Activated T-cell treated with anti-CD3 and anti-CD28 coated beads for 1 hour (primary cell): Measurements from ENCODE around the gene CDH23.

ENCODE experiments used
- DNase-seq: peaks from one replicate; pipeline ENCODE4 v3.0.0-alpha.2; 2020; ENCODE audit warnings: low read depth

The CDH23 gene

DNA sequence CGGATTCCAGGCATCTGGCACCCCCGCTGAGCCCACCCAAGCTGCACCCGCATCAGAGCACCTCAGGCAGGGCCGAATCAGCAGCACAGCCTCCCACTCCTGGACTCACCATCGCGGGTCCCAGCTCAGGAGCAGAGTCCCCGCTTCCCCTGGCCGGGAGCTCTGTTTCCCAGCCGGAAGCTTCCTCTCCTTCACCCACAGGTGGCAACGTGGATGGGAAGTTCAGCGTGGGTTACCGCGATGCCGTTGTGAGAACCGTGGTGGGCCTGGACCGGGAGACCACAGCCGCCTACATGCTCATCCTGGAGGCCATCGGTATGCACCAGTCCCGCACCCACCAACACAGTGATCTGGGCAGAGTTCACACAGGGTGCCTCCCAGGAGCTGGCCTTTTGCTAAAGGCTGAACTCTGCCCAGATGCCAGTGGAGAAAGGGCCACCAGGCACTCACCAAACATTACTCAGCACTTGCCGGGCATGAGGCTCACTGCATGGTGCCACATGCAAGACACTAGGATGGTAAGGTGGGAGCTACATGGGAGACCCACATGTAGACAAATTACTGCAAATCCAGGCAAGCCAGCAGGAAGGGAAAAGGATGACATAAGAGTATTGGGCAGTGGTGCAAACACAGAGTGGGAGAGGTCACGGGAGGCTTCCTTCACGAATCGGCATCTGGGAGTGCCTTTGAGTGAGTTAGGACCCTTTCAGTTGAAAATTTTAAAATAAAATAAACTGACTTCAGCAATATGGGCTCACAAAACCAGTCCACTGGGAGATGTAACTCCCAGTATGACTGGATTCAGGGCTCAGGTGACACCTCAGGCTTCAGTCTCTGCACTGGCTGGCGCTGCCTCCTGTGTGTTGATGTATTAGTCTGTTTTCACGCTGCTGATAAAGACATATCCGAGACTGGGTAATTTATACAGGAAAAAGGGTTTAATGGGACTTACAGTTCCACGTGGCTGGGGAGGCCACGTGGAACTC, 312.5 kb downstream of the CDH23 start:
- DNase-seq = no peak

DNA sequence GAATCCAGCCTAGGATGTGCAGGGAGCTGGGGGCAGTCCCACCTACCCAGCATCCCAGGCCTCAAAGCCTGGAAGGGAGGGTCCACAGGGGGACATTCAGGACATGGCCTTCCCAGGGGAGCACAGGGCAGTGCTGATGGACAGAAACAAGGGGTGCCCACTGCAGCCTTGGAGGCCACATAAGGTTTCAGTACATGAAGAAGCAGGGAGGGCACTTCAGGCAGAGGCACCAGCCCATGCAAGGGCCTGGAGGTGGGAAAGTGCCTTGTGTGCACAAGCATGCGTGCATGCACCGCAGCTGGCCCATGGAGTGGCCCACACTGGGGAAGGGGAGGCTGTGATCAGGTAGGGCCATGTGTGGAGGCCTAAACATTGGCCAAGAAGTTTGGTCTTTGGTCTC, 313.8 kb downstream of the CDH23 start:
- no peak for DNase-seq

DNA sequence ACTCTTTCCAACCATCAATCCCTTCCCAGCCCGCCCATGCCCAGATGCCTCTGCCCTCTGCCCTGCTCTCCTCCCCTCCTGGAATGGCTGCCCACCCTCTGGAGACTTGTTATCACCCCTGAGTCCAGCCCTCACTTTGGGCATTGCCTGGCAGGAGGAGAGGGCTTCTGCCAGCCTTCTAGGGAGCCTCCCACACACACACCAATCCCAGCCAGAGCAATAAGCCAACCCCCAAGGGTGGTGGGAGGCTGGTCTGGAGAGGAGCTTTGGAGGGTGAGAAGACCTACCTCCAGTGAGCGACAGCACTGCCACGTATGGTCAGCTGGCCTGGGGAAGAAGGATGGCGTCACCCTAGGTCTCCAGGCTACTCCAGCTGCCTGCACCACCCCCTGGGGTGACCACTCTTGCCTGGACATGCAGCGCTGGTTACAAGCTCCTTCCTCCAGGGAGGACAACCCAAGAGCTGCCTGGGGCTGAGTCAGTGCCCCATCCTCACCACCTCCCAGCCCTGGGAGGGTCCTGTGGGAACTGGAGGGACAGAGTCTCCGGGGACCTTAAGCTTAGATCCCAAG, 314.4 kb downstream of the CDH23 start:
- no peak for DNase-seq

DNA sequence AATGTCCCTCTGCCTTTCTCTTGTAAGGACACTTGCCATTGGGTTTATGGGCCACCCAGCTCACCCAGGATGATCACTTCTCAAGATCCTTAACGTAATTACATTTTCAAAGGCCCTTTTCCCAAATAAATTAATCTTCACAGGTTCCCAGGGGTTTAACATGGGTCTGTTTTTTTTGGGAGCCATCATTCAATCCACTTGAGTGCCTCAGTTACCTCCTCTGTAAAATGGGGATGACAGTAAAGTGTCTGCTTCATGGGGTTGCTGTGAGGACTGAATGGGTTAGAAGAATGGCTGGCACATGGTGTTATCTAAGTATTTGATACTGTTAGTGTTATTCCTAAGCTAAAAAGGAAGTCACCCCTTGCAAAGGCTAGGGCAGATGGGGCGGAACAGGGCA, 315.4 kb downstream of the CDH23 start:
- no peak for DNase-seq

DNA sequence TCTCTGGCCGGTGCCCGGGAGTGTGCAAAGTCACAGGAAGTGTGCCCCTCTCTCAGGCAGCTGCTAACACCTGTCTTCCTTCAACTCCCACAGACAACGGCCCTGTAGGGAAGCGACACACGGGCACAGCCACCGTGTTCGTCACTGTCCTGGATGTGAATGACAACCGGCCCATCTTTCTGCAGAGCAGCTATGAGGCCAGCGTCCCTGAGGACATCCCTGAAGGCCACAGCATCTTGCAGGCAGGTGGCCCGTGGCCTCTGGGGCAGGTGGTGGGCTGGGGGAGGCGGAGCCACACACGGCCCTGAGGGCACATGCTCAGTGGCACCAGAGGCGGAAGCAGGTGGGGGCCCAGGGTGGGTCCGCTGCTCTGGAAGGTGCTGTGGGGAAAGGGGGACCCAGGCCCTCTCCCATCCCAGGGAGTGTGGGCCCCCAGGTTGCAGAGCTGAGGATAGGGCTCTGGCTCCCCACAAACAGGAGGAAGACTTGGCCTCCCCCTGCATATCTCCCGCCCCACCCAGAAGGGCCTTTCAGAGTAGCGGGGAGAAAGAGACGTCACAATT, 315.9 kb downstream of the CDH23 start:
- DNase-seq = no peak

DNA sequence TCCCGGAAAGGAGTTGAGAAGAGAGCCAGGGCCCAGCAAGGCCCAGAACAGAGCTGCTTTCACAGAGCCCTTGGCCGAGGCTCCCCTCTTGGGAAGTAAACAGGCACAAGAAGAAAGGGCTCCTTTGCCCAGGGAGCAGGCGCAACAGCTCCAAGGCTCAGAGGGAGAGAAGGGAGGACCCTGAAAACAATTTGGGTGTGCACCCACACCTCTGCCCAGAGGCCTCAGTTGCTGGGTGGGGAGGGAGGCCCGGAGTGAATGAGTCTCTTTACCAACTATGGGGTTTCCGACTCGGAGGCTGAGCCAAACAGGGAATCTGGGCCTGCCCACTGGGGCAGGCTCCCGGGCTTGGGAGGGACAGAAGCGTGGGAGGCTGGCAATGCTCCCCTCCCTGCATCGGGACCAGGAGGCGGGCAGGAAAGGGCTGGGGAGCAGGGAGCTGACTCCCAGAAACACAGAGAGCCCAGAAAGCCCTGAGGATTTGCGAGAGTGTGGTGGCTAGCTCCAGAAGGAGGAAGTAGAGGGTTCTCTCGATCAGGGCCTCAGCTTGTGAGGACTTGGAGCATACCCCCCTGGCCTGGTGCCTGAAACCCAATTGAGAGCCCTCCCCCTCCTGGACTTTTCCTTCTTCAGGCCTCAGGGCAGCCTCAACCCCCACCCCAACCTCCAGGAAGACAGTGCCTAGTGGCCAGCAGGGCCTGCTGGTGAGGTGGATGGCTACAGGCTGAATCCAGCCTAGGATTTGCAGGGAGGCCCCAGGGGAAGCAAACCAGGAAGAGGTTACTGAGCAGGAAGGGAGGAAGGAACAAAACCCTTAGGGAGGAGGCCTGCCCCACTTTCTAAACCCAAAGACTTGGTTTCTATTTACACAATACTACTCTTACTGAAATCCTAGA, 316.7 kb downstream of the CDH23 start:
- no peak for DNase-seq

DNA sequence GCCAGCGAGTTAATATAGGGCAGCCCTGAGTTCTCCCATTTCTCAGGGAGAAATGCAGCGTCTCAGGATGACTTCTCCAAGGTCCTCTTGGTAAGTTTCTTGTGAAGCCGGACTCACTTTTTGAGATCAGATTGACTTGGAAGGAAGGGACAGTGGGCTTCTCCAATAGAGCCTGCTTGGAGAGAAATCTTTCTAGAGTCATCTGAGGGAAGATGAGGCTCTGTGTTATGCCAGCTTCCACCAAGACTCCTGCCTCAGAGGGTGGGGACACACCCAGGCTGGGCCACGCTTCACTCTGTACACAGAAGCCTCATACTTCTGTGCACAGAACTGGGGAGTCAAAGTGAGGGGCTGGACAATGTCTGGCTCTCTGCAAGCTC, 317.3 kb downstream of the CDH23 start:
- no peak for DNase-seq

DNA sequence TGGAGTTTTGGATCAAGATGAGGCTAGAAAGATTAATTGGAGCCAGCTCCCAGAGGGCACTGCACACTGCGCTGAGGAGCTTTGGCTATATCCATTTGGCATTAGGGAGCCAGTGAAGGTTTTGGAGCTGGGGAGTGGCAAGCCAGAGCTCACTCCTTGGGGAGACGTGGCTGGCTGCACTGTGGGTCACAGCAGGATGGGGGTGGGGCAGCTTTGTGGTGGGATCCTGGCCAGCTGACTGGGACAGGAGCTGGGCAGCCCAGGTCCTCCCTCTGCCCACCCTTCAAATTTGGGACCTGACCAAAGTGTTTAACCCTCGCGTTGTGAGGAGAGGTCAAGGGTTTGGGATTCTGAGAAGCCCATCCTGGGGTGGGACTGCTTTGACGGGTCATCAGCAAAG, 317.9 kb downstream of the CDH23 start:
- DNase-seq = no peak

DNA sequence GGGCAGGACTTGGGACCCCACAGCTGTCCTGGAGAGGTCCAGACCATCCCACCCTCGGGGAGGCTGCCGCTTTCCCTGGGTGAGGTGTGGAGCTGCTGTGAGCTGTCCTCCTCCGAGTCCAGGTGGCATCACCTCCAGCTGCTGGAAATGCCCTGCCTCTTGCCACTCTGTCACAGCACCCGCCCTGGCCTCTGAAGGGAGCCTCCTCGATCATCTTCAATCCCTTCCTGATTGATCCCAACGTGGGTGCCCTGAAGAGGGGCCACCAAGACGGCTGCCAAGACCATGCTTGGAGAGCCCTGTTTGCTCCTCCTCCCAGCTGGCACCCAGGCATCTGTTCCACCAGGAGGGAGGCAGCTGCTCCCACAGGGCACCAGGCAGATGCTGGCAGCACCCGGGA, 318.3 kb downstream of the CDH23 start:
- DNase-seq = no peak

DNA sequence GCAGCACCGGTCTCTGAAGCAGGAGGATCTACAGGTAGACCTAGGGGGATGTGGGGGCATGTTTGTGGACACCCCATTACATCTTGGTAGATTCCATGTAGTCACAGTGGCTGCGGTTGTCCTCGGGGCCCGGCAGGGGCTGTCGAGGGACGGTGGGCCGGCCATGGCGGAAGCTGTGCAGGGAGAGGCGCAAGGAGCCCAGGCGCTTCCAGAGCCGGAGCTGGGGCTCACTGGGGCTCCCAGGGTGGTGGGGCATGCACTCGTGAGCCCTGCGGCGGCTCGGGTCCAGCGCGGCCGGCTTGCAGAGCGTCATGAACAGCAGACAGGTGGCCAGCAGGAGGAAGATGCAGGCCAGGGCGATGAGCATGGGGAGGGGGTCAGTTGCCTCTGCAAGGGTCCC, 319.1 kb downstream of the CDH23 start:
- no peak for DNase-seq

DNA sequence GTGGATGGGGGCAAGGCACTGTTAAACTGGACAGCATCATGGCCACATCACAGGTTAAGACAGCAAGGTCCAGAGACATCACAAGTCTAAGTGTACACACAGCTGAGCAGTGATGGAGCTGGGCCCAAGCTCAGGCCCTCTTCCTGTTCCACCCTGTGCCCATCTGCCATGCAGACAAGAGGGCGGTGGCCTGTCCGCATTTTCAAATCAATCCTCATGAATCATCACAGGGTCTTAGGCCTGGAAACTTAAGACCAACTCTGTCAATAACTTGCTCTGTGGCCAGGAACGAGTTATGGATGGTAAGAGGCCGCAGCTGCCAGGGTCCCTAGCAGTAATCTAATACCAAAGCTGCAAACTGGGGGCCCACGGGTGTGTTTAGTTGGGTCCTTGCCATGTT, 319.7 kb downstream of the CDH23 start:
- no peak for DNase-seq

DNA sequence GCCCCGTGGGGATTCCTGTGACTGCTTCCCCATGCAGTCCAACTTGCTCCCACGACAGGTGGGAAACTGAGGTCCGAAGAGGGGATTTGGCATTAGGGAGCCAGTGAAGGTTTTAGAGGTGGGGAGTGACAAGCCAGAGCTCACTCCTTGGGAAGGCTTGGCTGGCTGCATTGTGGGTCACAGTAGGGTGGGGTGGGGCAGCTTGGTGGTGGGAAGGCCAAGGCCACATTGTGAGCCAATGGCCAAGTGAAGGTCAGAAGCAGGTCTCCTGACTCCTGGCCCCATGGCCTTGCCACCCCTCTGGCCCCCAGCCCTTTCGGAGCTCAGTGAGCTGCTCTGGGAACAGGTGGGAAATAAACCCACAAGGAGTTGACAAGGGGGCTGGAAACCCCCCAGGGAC, 320.3 kb downstream of the CDH23 start:
- DNase-seq = no peak

DNA sequence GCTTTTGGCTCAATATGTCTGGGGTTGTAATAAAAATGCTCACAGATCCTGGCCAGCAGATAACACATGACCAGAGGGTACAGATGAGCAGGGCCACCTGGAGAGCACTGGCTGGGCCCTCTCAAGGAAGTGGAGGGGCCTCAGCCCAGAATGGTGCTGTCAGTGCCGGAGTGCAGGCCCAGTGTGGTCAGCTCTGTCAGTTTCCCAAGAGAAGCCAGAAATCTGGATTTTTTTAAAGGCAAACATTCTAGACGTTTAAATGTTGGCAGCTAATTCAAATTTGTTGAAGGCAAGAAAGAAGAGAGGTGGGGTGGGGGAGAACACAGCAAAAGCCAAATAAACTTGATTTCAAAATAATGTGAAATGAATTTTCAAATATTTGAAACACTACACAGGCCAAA, 320.8 kb downstream of the CDH23 start:
- no peak for DNase-seq

DNA sequence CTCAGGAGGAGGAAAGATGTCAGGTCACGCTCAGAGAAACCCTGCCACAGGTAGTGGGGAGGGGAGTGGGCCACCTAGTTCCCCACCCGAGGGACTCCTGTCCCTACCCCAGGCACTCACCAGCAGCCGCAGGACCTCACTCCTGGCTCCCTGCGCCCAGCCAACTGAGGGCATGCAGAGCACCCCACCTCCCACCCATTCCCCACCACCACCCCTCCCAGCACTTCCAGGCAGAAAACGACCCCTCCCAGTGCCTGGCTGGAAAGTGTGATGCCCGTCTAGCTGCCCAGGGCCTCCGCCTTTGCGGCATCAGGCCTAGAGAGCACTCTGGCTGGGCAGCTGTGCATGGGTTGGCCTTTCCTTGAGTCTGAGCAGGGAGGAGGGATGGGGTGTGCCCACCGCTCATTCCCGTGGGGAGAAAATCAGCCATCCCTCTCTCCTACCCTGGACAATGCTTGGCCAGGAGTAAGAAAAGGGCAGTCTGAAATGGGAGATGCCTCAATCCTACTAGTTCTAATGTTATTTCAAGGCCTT, 321.5 kb downstream of the CDH23 start:
- DNase-seq = no peak

DNA sequence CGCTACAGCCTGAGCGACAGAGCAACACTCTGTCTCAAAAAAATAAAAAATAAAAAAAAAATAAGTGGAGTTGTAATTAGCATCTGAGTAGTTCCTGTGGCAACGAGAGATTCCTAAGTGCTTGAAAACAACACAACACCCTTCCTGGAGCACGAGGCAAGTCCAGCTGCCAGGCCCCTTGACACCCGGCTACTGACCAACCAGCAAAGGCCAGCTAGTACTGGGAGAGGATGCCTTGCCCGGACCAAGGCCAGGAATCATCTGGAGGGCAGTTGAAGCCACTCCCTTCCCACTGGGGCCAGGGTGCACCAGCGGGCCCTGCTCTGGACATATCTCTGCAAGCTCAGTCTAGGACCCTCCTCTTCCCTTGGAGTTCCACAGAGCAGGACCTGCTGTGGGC, 322.3 kb downstream of the CDH23 start:
- no peak for DNase-seq

DNA sequence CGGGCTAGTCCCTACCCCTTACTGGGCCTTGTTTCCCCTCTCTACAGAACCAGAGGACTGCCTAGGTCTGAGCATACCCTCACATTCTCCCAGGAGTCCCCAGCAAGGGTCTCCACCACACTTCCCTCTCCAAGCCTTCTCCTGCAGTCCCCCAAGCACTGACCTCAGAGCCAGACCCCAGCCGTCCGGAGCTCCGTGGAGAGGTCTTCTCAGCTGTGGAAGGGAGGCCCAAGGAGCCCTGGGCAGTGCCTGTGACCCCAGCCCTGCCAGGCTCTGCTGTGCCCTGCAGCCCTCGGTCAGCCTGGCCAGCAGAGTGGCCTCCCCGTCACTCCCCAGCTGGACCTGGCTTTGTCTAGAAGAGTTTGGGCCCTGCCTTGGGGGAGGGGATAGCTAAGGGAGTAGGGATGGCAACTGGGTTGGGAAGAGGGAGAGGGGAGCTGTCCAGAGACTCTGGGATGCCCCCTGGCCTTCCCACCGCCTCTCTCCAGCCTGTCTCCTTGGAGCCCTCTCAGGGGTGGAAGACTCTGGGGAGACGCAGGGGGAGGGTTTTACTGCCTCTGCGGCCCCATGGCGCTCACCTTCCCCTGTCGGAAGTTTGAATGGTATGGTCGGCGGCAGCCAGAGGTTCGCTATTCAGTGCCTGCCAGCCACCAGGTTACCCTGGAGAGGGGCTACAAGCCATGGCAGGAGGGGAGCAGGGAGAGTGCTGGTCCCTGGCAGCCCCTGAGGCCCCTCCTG, 322.9 kb downstream of the CDH23 start, which contains the start of gene C10orf105:
Gene C10orf105, minus strand, starts transcription at position 315 of the 738 bp plus-strand sequence. CDS start 3,441 bp downstream, outside the sequence.
- DNase-seq = no peak

DNA sequence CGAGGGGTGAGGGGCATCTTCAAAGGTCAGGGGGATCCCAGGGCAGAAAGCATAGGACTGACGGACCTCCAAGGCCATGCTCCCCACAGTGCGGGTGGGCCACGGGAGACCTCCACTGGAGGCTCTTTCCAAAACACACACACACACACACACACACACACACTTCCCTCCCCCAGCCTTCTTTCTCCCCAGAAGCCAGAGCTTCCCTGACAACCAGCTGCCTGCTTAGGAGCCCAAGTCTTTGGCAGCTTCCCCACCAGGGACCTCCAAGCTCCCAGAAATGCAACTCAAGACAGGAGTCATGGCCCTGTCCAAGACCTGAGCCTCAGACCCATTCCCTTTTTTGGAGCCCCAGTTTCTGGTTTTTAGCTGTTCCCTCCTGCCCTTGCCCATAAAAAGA, 323.6 kb downstream of the CDH23 start:
- DNase-seq = no peak

DNA sequence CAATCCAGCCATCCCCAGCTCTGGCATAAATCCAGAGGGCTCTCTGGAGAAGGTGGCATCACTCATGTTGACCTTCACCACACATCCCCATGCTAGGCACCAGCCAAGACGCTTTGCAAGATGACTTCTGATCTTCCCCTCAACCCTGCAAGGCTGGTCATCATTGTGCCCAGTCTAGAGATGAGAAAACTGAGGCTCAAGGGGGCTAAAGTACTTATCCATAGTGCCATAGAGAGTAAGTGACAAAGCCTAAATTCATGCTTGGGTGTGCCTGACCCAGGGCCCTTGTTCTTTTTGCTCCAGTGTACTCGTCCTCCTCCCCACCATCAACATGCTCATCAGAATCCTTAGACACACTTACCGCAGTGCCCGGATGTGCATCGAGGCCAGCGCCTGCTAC, 324.6 kb downstream of the CDH23 start:
- no peak for DNase-seq

DNA sequence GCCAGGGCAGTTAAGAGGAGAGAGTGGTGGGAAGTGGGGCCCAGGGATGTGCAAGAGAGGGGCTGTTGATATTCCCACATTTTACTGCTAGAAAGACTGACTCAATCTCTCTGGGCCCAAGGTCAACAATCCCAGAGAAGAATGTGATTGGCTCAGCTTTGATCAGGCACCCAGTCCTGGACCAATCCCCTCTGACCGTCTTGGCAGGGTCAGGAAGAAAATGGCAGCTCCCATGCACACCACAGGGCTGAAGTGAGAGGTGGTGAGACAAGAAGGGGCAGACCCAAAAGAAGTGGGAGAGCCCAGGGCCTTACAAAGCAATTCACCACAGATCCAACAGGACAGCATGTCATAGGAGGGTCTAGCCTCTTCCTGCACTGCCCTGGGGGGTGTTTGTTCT, 326.1 kb downstream of the CDH23 start:
- no peak for DNase-seq

DNA sequence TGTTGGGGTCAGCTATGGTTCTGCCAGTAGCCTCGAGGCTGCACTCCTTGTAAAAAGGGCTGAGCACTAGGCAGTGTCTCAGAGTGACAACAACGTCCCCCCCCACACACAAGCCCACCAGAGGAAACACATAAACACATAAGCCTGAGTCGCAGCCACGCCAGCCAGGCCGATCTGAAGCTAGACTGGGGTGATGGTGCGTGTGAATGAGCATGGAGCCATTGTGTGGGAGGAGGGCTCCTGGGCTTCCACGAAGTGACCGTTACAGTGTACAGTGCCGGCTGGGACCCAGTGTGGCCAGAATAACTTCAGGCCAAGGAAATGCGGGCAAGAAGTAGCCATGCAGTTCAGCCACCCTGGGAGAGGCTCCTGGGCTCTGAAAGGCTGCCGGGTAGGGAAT, 326.6 kb downstream of the CDH23 start:
- no peak for DNase-seq

DNA sequence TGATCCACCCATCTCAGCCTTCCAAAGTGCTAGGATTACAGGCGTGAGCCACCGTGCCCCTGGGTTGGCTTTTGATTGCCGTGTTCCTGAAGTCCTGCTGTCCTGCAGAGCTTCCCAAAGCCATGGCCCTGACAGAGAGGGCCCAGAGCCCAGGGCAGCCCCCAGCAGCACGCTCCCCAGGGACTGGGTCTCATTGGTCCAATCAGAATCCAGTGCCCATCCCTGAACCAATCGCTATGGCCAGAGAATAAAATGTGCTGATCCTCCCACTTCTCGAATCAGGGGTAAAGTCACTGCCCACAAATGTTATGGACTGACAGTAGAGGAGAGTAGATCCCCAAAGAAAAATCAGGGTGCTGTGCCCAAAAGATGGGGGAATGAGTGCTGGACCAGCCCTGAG, 327.8 kb downstream of the CDH23 start:
- no peak for DNase-seq
